ENCODE results near the gene SRRT. TPM values are rescaled to one million over a fixed set of nuclear protein-coding genes. Genes with fewer than 3 reads are reported as not detected.
A peak's percentile ranks its signal among the peaks of the same experiment; 100 is the strongest.

Gene SRRT
- 193 TPM for polyA plus RNA-seq (ENCODE audit: insufficient read length)
- long read RNA-seq, donor 1, transcript SRRT-213 (20 exons, 2,905 nt) = major isoform, 6 of 30 reads
- long read RNA-seq, donor 1, partial matches to known transcripts = 18 of 30 reads
- long read RNA-seq, donor 1, other reads (novel, unspliced or antisense) = 0 of 30 reads
- long read RNA-seq, donor 2, partial matches to known transcripts = 12 of 18 reads
- long read RNA-seq, donor 2, other reads (novel, unspliced or antisense) = 0 of 18 reads
- long read RNA-seq, donor 3, partial matches to known transcripts = 28 of 34 reads
- long read RNA-seq, donor 3, other reads (novel, unspliced or antisense) = 0 of 34 reads
- long read RNA-seq, donor 4, partial matches to known transcripts = 0 of 2 reads
- long read RNA-seq, donor 4, other reads (novel, unspliced or antisense) = 0 of 2 reads
- long read RNA-seq, donor 5, transcript SRRT-213 (20 exons, 2,905 nt) = major isoform, 5 of 25 reads
- long read RNA-seq, donor 5, transcript SRRT-210 (2 exons, 540 nt) = major isoform, 5 of 25 reads
- long read RNA-seq, donor 5, partial matches to known transcripts = 7 of 25 reads
- long read RNA-seq, donor 5, other reads (novel, unspliced or antisense) = 0 of 25 reads
- long read RNA-seq, donor 6, transcript SRRT-213 (20 exons, 2,905 nt) = major isoform, 5 of 18 reads
- long read RNA-seq, donor 6, partial matches to known transcripts = 5 of 18 reads
- long read RNA-seq, donor 6, other reads (novel, unspliced or antisense) = 0 of 18 reads
- long read RNA-seq, donor 7, transcript SRRT-210 (2 exons, 540 nt) = major isoform, 6 of 49 reads
- long read RNA-seq, donor 7, transcript SRRT-213 (20 exons, 2,905 nt) = minor isoform, 5 of 49 reads
- long read RNA-seq, donor 7, partial matches to known transcripts = 27 of 49 reads
- long read RNA-seq, donor 7, other reads (novel, unspliced or antisense) = 6 of 49 reads
- long read RNA-seq, donor 8, partial matches to known transcripts = 8 of 11 reads
- long read RNA-seq, donor 8, other reads (novel, unspliced or antisense) = 0 of 11 reads

- peak; percentile 99 for DNase-seq
These were observed at the start of gene SRRT for GRCh38 chr7:100874577-100875355. Gene SRRT, plus strand, starts transcription at chr7:100875103. Its CDS starts 488 bp downstream, at chr7:100875591.

GRCh38 chr7:100825215-100825671, 49.7 kb upstream of the SRRT start:
- no peak for DNase-seq

GRCh38 chr7:100825751-100826513, 49.0 kb upstream of the SRRT start:
- DNase-seq = peak; percentile 61

- DNase-seq = peak; percentile 20
These were observed 48.2 kb upstream of the SRRT start for GRCh38 chr7:100826514-100827329.

- DNase-seq = peak; percentile 94
These were observed 47.3 kb upstream of the SRRT start, which contains the start of gene EPHB4 for GRCh38 chr7:100827330-100828226. Gene EPHB4, minus strand, starts transcription at chr7:100827523. Its CDS starts 493 bp downstream, at chr7:100827030.

- peak; percentile 26 for DNase-seq
These were observed 45.7 kb upstream of the SRRT start for GRCh38 chr7:100829150-100829716.

GRCh38 chr7:100830396-100830795, 44.5 kb upstream of the SRRT start:
- no peak for DNase-seq

GRCh38 chr7:100832281-100832633, 42.6 kb upstream of the SRRT start:
- no peak for DNase-seq

- DNase-seq = peak; percentile 77
These were observed 38.7 kb upstream of the SRRT start for GRCh38 chr7:100835903-100836811.

- no peak for DNase-seq
These were observed 38.1 kb upstream of the SRRT start for GRCh38 chr7:100836812-100837098.

- peak; percentile 91 for DNase-seq
These were observed 37.6 kb upstream of the SRRT start for GRCh38 chr7:100837099-100837836.

- DNase-seq = no peak
These were observed 35.5 kb upstream of the SRRT start for GRCh38 chr7:100839361-100839760.

GRCh38 chr7:100840470-100841100, 34.3 kb upstream of the SRRT start:
- no peak for DNase-seq

GRCh38 chr7:100847360-100847759, 27.5 kb upstream of the SRRT start:
- DNase-seq = no peak

GRCh38 chr7:100852048-100852872, 22.6 kb upstream of the SRRT start, which contains the start of gene SLC12A9:
Gene SLC12A9, plus strand, starts transcription at chr7:100852713. Its CDS starts 1,485 bp downstream, at chr7:100854198.
- DNase-seq = peak; percentile 86

Measured in left kidney (tissue), 8 donors.